Calu3 (cell line): Measurements from ENCODE around the gene TWIST2. TPM values are rescaled to one million over a fixed set of nuclear protein-coding genes. Genes with fewer than 3 reads are reported as not detected.
A peak's percentile ranks its signal among the peaks of the same experiment; 100 is the strongest.

Experiments used
- Bru-seq: library from RNA; stranded (reverse); fragments of 400-500 nt; gene quantifications from one replicate; lab custom pipeline; 2021; lab: Mats Ljungman, UMichigan
- BruChase-seq, 2 experiments: library from RNA; stranded (reverse); fragments of 400-500 nt; gene quantifications; one replicate each; lab custom pipeline; 2021; lab: Mats Ljungman, UMichigan
- BruUV-seq: library from RNA; stranded (reverse); fragments of 400-500 nt; replicated peaks from 2 replicates; lab custom pipeline; 2021; lab: Mats Ljungman, UMichigan
- CTCF ChIA-PET: fragments of 300-600 bp; sonication (Branson Sonifier 250); formaldehyde crosslinking; loops from one replicate; lab custom pipeline; 2022; ENCODE audit warnings: antibody characterized with exemption; lab: Charles Lee
- DNase-seq: peaks from one replicate; pipeline ENCODE4 v3.0.0; 2022
- H3K27ac Mint-ChIP-seq: one replicate; pipeline ENCODE4 v1.8.0; 2022; ENCODE audit warnings: mixed read lengths; ENCODE audit not compliant: unreplicated experiment
- H3K27me3 Mint-ChIP-seq: one replicate; pipeline ENCODE4 v1.8.0; 2022; ENCODE audit warnings: mixed read lengths; ENCODE audit not compliant: unreplicated experiment
- H3K36me3 Mint-ChIP-seq: one replicate; pipeline ENCODE4 v1.8.0; 2022; ENCODE audit warnings: mild to moderate bottlenecking, moderate library complexity, mixed read lengths; ENCODE audit not compliant: insufficient read depth, unreplicated experiment
- H3K4me1 Mint-ChIP-seq: one replicate; pipeline ENCODE4 v1.8.0; 2022; ENCODE audit warnings: mild to moderate bottlenecking, low read depth, mixed read lengths; ENCODE audit not compliant: unreplicated experiment
- H3K4me3 Mint-ChIP-seq: one replicate; pipeline ENCODE4 v1.8.0; 2022; ENCODE audit warnings: mild to moderate bottlenecking, low read depth, moderate library complexity, mixed read lengths; ENCODE audit not compliant: unreplicated experiment
- H3K9me3 Mint-ChIP-seq: one replicate; pipeline ENCODE4 v1.8.0; 2022; ENCODE audit warnings: low read depth, mixed read lengths; ENCODE audit not compliant: unreplicated experiment
- CTCF ChIP-seq: fragments of 200-600 bp; IDR thresholded peaks from one replicate; pipeline ENCODE4 v1.8.0; 2022; ENCODE audit warnings: antibody characterized with exemption; ENCODE audit not compliant: unreplicated experiment
- intact Hi-C: fragments of 100-400 bp; cut with micrococcal nuclease; formaldehyde crosslinking; loops from one replicate; pipeline ENCODE4 v1.10.0; 2022; ENCODE audit not compliant: unreplicated experiment
- long read RNA-seq: library from polyadenylated mRNA; stranded (forward); transcript quantifications from one replicate; pipeline ENCODE4 v2.0.0, GENCODE V29; 2022
- total RNA-seq: library from RNA; stranded (reverse); gene quantifications from 2 replicates; pipeline ENCODE4 v1.2.3, GENCODE V29; 2022

The TWIST2 gene
- total RNA-seq: not detected in 2 replicates
- Bru-seq, nascent RNA: percentile 3 among the genes with signal in this experiment
- percentile 1 among the genes with signal in this experiment for BruChase-seq, experiment 1, labeled RNA remaining after a 6-hour chase
- BruChase-seq, experiment 2, labeled RNA remaining after a 2-hour chase: percentile 4 among the genes with signal in this experiment
- long read RNA-seq: 0 reads

- Mint-ChIP-seq H3K27me3 (peaks cover 57% of the 10 kb centered on the region), H3K36me3 (no peaks in the 10 kb centered on the region), H3K4me1 (no peaks in the 10 kb centered on the region), H3K4me3 (no peak within 1 kb of the TSS), H3K9me3 (no peaks in the 10 kb centered on the region), H3K27ac (no peak within 1 kb of the TSS)
- intact Hi-C loops: no loop called here
- CTCF ChIA-PET: no interaction called here
- TF ChIP-seq CTCF: no peak
- BruUV-seq: no TSS peak
- no peak for DNase-seq
Observed at GRCh38 chr2:238847841-238848690, at the start of gene TWIST2. Gene TWIST2, plus strand, starts transcription at chr2:238848085. Its CDS starts 131 bp downstream, at chr2:238848216.

DNA sequence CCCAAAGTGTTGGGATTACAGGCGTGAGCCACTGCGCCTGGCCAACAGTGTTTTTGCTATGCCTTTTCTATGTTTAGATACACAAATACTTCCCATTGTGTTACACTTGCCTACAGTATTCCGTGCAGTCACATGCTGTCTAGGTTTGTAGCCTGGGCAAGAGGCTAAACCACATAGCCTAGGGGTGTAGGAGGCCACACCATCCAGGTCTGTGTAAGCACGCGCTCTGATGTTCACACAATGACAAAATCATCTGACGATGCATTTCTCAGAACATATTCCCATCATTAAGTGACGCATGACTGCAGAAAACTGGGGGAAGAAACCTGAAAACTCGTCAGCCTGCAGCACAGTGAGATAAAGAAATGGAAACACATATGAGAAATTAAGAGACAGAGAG is 46.1 kb upstream of the TWIST2 start:
- DNase-seq: no peak
- intact Hi-C loops: no loop called here
- H3K36me3 Mint-ChIP-seq: no peaks in the 10 kb centered on the region
- peaks cover 90% of the 10 kb centered on the region for H3K27me3 Mint-ChIP-seq
- CTCF ChIA-PET: no interaction called here
- TF ChIP-seq CTCF: no peak
- BruUV-seq: no TSS peak
- H3K4me1 Mint-ChIP-seq: no peaks in the 10 kb centered on the region
- H3K4me3 Mint-ChIP-seq: no peak overlapping the region
- H3K27ac Mint-ChIP-seq: no peak overlapping the region
- H3K9me3 Mint-ChIP-seq: no peaks in the 10 kb centered on the region

- no peak overlapping the region for H3K4me3 Mint-ChIP-seq
- intact Hi-C loops: no loop called here
- BruUV-seq: no TSS peak
- H3K4me1 Mint-ChIP-seq: no peaks in the 10 kb centered on the region
- peaks cover 80% of the 10 kb centered on the region for H3K27me3 Mint-ChIP-seq
- no peak for DNase-seq
- no peak overlapping the region for H3K27ac Mint-ChIP-seq
- H3K36me3 Mint-ChIP-seq: no peaks in the 10 kb centered on the region
- CTCF ChIA-PET: no interaction called here
- TF ChIP-seq CTCF: no peak
- H3K9me3 Mint-ChIP-seq: no peaks in the 10 kb centered on the region
Observed at GRCh38 chr2:238802957-238803356, 44.9 kb upstream of the TWIST2 start.

DNA sequence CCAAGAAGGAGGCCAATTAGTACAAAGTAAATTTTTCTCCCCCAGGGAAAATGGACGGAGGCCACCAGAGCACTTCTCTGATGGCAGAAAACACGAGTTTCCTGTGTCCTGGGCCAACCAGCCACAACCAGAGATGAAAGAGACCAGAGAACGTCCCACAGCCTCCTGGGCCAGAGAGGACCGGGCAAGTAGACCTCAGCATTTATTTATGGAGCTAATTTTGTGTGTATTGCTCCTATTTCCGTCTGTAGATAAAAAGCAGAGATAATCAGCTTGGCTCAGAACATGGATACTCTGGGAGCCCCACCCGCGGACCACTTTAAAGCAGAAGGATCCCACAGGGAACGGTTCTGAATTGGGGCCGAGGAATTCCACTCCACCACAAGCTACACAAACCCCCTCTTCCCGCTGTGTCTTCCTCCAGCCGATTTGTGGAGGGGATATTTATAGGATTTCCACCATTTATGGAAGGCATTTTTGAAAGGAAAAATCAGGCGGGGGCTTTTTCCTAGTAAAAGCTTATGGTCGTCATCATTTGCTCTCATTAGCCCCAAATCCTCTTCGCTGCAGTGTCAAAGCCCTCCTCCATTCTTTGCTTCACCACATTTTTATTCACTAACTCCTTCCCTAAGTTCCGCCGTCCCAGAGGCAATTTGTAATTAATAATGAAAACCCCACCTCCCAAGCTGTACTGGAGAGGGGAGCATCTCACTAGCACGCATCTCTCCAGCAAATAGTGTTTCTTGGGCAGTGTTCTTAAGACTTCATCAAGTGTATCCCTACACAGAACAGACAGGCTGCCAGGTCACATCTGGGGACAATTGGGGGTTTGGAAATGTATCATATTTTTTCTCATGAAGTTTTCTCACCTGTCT is 43.7 kb upstream of the TWIST2 start:
- DNase-seq: no peak
- CTCF ChIA-PET: no interaction called here
- Mint-ChIP-seq H3K9me3 (peaks cover 2% of the 10 kb centered on the region), H3K4me1 (no peaks in the 10 kb centered on the region), H3K27me3 (peaks cover 76% of the 10 kb centered on the region), H3K36me3 (no peaks in the 10 kb centered on the region), H3K27ac (no peak overlapping the region), H3K4me3 (no peak overlapping the region)
- intact Hi-C loops: no loop called here
- BruUV-seq: no TSS peak
- no peak for TF ChIP-seq CTCF
